ENCODE data around the gene B3GAT1. TPM values are rescaled to one million over a fixed set of nuclear protein-coding genes. Genes with fewer than 3 reads are reported as not detected.

Gene B3GAT1
- total RNA-seq, 1 experiment from 2014 or later = 0.10 TPM

DNA sequence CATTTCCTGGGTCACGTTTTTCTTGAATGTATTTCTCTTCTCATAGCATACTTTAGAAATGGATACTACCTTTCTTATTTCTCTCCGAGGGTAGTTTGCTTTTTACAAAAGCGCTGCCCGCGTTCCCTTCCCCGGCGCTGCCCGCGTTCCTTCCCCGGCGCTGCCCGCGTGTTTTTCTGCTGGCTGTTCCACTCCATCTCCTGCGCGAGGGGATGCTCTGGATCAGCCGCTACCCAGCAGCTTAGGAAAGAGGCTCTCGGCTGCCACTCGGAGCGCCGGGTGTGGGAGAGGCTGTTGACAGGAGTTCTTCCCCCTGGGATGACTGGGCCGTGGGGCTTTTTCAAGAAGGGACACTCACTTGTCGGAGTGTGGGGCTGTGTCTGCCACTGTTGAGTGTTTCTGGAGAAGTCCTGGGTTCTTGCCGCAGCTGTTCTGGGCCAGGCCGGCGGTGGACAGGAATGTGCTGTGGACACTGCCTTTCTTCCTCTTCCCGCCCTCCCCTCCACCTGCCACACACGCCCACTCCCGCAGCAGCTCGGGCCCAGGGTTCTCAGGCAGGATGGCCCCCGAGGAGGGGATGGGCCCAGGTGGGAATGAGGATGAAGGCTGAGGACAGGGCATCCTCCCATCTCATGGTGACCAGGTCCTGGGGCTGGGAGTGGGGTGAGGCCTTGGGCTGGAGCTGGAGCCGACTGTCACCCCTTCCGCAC, 49.7 kb downstream of the B3GAT1 start:
- POLR2A ChIA-PET = no interaction called here
- TF ChIP-seq TCF7L2 (IDR thresholded peaks at IDR 0.05; ENCODE audit: low read depth, low read length) (no peak), SIN3A (IDR thresholded peaks at IDR 0.05; ENCODE audit: borderline replicate concordance, insufficient read depth, low read depth, low read length) (no peak), POLR2AphosphoS5 (IDR thresholded peaks at IDR 0.05; ENCODE audit: low read depth, low read length) (no peak)
- TF ChIP-seq, protein P1, sequence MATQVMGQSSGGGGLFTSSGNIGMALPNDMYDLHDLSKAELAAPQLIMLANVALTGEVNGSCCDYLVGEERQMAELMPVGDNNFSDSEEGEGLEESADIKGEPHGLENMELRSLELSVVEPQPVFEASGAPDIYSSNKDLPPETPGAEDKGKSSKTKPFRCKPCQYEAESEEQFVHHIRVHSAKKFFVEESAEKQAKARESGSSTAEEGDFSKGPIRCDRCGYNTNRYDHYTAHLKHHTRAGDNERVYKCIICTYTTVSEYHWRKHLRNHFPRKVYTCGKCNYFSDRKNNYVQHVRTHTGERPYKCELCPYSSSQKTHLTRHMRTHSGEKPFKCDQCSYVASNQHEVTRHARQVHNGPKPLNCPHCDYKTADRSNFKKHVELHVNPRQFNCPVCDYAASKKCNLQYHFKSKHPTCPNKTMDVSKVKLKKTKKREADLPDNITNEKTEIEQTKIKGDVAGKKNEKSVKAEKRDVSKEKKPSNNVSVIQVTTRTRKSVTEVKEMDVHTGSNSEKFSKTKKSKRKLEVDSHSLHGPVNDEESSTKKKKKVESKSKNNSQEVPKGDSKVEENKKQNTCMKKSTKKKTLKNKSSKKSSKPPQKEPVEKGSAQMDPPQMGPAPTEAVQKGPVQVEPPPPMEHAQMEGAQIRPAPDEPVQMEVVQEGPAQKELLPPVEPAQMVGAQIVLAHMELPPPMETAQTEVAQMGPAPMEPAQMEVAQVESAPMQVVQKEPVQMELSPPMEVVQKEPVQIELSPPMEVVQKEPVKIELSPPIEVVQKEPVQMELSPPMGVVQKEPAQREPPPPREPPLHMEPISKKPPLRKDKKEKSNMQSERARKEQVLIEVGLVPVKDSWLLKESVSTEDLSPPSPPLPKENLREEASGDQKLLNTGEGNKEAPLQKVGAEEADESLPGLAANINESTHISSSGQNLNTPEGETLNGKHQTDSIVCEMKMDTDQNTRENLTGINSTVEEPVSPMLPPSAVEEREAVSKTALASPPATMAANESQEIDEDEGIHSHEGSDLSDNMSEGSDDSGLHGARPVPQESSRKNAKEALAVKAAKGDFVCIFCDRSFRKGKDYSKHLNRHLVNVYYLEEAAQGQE (IDR thresholded peaks at IDR 0.05; ENCODE audit: insufficient read depth in 1 of 2, low read depth in 2 of 2, low read length in 1 of 2) = no peak
- TF ChIP-seq, protein P2, sequence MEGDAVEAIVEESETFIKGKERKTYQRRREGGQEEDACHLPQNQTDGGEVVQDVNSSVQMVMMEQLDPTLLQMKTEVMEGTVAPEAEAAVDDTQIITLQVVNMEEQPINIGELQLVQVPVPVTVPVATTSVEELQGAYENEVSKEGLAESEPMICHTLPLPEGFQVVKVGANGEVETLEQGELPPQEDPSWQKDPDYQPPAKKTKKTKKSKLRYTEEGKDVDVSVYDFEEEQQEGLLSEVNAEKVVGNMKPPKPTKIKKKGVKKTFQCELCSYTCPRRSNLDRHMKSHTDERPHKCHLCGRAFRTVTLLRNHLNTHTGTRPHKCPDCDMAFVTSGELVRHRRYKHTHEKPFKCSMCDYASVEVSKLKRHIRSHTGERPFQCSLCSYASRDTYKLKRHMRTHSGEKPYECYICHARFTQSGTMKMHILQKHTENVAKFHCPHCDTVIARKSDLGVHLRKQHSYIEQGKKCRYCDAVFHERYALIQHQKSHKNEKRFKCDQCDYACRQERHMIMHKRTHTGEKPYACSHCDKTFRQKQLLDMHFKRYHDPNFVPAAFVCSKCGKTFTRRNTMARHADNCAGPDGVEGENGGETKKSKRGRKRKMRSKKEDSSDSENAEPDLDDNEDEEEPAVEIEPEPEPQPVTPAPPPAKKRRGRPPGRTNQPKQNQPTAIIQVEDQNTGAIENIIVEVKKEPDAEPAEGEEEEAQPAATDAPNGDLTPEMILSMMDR (IDR thresholded peaks at IDR 0.05) = no peak
- Histone ChIP-seq H3K36me3 (ENCODE audit: control insufficient read depth, insufficient read depth, low read length) (no peaks in the 10 kb centered on the region), H3K4me3 (ENCODE audit: low read depth in 2 of 2, low read length in 2 of 2) (no peak overlapping the region), H3K4me1 (ENCODE audit: control insufficient read depth, insufficient read depth, low read length) (0 out of 2 replicates have a peak, but pooled peaks cover 4% of the 10 kb centered on the region), H3K27me3 (ENCODE audit: control insufficient read depth, insufficient read depth, low read length) (no peaks in the 10 kb centered on the region), H3K27ac (ENCODE audit: low read length) (no peak overlapping the region), H3K9me3 (ENCODE audit: control insufficient read depth, insufficient read depth, low read depth, low read length) (no peaks in the 10 kb centered on the region)
- intact Hi-C loops (cut with micrococcal nuclease; ENCODE audit: unreplicated experiment) = loop anchor here (5.0 kb wide), 2 partner anchors 215 to 505 kb away; no protein-coding TSS in a partner anchor
- in situ Hi-C loops (cut with HindIII; ENCODE audit: low pct_unique_long_range_greater_than_20kb, low sequenced_read_pairs) = no loop called here
- DNase-seq (ENCODE audit: low read depth, low spot score) = no peak
- BruUV-seq (replicated peaks) = no TSS peak
- ATAC-seq = no peak
- CTCF ChIA-PET = no interaction called here

DNA sequence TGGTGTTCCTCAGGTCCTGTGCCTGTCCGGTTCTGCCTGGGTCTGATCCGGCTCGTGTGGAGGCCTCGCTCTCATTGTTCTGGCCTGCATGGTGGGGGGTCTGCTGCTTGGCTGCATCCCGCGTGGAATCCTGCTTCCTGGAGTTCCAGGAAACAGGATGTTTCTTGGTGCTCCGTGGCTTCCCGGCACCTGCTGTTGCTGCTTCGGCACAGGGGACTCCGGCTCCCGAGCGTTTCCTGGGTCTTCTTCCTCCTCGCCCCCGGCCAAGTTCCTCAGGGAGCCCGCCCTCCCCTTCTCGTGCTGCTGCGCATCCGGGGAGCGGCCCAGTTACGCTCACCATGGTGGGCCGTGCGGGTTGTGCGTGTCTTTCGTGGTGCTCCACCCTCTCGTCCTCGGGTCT, 50.4 kb downstream of the B3GAT1 start:
- in situ Hi-C loops (cut with HindIII; ENCODE audit: low pct_unique_long_range_greater_than_20kb, low sequenced_read_pairs) (no loop called here), intact Hi-C loops (cut with micrococcal nuclease; ENCODE audit: unreplicated experiment) (loop anchor here (5.0 kb wide), 2 partner anchors 216 to 506 kb away; no protein-coding TSS in a partner anchor)
- Histone ChIP-seq H3K27me3 (ENCODE audit: control insufficient read depth, insufficient read depth, low read length) (no peaks in the 10 kb centered on the region), H3K36me3 (ENCODE audit: control insufficient read depth, insufficient read depth, low read length) (no peaks in the 10 kb centered on the region), H3K4me3 (ENCODE audit: low read depth in 2 of 2, low read length in 2 of 2) (no peak overlapping the region), H3K9me3 (ENCODE audit: control insufficient read depth, insufficient read depth, low read depth, low read length) (no peaks in the 10 kb centered on the region), H3K27ac (ENCODE audit: low read length) (no peak overlapping the region), H3K4me1 (ENCODE audit: control insufficient read depth, insufficient read depth, low read length) (0 out of 2 replicates have a peak, but pooled peaks cover 4% of the 10 kb centered on the region)
- TF ChIP-seq POLR2AphosphoS5 (IDR thresholded peaks at IDR 0.05; ENCODE audit: low read depth, low read length) = no peak
- TF ChIP-seq, protein P1 (IDR thresholded peaks at IDR 0.05; ENCODE audit: insufficient read depth in 1 of 2, low read depth in 2 of 2, low read length in 1 of 2) = no peak
- DNase-seq (ENCODE audit: low read depth, low spot score) (no peak), ATAC-seq (no peak)
- no TSS peak for BruUV-seq (replicated peaks)
- CTCF ChIA-PET = no interaction called here
- POLR2A ChIA-PET = no interaction called here
